ENCODE data around the gene EMILIN1. TPM values are rescaled to one million over a fixed set of nuclear protein-coding genes. Genes with fewer than 3 reads are reported as not detected.

Gene EMILIN1
- polyA plus RNA-seq, 1 of the 3 experiments (the other 2 are of a cell fraction): 286 TPM

DNA sequence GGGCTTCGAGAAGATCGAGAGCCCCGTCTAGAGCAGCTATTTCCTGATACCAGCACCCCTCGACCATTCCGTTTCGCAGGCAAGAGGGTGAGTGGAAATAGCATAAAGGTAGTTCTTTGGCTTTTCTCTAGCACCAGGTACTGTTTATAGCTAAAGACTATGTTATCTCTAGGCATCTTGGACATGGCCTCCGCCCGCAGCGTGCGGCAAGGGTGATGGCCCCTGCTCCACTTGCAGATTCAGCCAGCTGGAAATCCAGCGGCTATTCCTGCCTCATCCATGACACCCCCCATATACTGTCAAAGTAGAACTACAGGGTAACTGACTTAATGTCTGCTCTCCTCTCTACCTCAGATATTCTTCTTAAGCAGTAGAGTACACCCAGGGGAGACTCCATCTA lies 23.7 kb upstream of the EMILIN1 start:
- POLR2A ChIA-PET: interaction anchor here (0.7 to 3.3 kb wide), 4 partner anchors 10 to 42 kb away, joined by 3 to 17 read pairs (median 8); partner anchors contain the start of gene OST4
- TF ChIP-seq, protein P1, sequence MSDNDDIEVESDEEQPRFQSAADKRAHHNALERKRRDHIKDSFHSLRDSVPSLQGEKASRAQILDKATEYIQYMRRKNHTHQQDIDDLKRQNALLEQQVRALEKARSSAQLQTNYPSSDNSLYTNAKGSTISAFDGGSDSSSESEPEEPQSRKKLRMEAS (IDR thresholded peaks at IDR 0.05; ENCODE audit: low read depth): no peak
- TF ChIP-seq MXI1 (IDR thresholded peaks at IDR 0.05; ENCODE audit: low read depth, low read length) (no peak), CHD2 (IDR thresholded peaks at IDR 0.05; ENCODE audit: low read length, partially characterized antibody) (no peak), EZH2phosphoT487 (IDR thresholded peaks at IDR 0.05; ENCODE audit: borderline replicate concordance, low read depth) (no peak), RXRA (IDR thresholded peaks at IDR 0.05; ENCODE audit: borderline replicate concordance, low read depth) (no peak), GATA2 (CRISPR knock-in tag; IDR thresholded peaks at IDR 0.05) (no peak), ELF1 (IDR thresholded peaks at IDR 0.05) (no peak), JUND (IDR thresholded peaks at IDR 0.05) (no peak), GABPA (IDR thresholded peaks at IDR 0.05; ENCODE audit: low read depth) (no peak), SMC3 (IDR thresholded peaks at IDR 0.05; ENCODE audit: low read depth, low read length) (no peak), YY1 (IDR thresholded peaks at IDR 0.05; ENCODE audit: low read depth) (no peak), MEF2A (IDR thresholded peaks at IDR 0.05; ENCODE audit: borderline replicate concordance, low read depth) (no peak), RCOR1 (IDR thresholded peaks at IDR 0.05; ENCODE audit: low read length) (no peak), NFIC (IDR thresholded peaks at IDR 0.05; ENCODE audit: borderline replicate concordance) (no peak), SIN3A (IDR thresholded peaks at IDR 0.05; ENCODE audit: borderline replicate concordance, low read depth, low read length) (no peak)
- TF ChIP-seq, protein P2, sequence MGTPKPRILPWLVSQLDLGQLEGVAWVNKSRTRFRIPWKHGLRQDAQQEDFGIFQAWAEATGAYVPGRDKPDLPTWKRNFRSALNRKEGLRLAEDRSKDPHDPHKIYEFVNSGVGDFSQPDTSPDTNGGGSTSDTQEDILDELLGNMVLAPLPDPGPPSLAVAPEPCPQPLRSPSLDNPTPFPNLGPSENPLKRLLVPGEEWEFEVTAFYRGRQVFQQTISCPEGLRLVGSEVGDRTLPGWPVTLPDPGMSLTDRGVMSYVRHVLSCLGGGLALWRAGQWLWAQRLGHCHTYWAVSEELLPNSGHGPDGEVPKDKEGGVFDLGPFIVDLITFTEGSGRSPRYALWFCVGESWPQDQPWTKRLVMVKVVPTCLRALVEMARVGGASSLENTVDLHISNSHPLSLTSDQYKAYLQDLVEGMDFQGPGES (IDR thresholded peaks at IDR 0.05; ENCODE audit: low read depth, low read length): no peak
- TF ChIP-seq, protein P3, sequence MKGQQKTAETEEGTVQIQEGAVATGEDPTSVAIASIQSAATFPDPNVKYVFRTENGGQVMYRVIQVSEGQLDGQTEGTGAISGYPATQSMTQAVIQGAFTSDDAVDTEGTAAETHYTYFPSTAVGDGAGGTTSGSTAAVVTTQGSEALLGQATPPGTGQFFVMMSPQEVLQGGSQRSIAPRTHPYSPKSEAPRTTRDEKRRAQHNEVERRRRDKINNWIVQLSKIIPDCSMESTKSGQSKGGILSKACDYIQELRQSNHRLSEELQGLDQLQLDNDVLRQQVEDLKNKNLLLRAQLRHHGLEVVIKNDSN (IDR thresholded peaks at IDR 0.05; ENCODE audit: borderline replicate concordance, low read depth): no peak
- TF ChIP-seq, protein P4, sequence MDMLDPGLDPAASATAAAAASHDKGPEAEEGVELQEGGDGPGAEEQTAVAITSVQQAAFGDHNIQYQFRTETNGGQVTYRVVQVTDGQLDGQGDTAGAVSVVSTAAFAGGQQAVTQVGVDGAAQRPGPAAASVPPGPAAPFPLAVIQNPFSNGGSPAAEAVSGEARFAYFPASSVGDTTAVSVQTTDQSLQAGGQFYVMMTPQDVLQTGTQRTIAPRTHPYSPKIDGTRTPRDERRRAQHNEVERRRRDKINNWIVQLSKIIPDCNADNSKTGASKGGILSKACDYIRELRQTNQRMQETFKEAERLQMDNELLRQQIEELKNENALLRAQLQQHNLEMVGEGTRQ (IDR thresholded peaks at IDR 0.05; ENCODE audit: borderline replicate concordance, low read depth, low read length): no peak
- CTCF ChIA-PET: interaction anchor here (0.9 to 13.5 kb wide), 4 partner anchors 15 to 98 kb away, joined by 3 to 216 read pairs (median 55); partner anchors contain the start of genes EMILIN1, KHK and OST4
- no peak overlapping the region for H3K9ac ChIP-seq
- no peak overlapping the region for H3K27ac ChIP-seq (ENCODE audit: low read depth in 2 of 2, low read length in 1 of 2)
- H2AFZ ChIP-seq (ENCODE audit: low read depth): no peak overlapping the region
- no peaks in the 10 kb centered on the region for H4K20me1 ChIP-seq (ENCODE audit: insufficient read depth)
- H3K4me1 ChIP-seq (ENCODE audit: control insufficient read depth in 1 of 2, insufficient read depth in 2 of 2, low read depth in 1 of 2, low read length in 1 of 2): peaks cover 4 to 9% of the 10 kb centered on the region in 2 experiments; a peak in 2 of 4 replicates
- H3K4me3 ChIP-seq (ENCODE audit: low read depth in 2 of 2, low read length in 1 of 2): no peak overlapping the region
- whole genome bisulfite sequencing (ENCODE audit: low lambda C conversion rate): 97% methylated on average over 11 of the region's 11 CpGs
- no peaks in the 10 kb centered on the region for H3K9me2 ChIP-seq
- DNase-seq: no peak
- H3F3A ChIP-seq (replicated peaks; ENCODE audit: insufficient read depth): peaks cover 26% of the 10 kb centered on the region
- H3K4me2 ChIP-seq: no peak overlapping the region
- H3K9me3 ChIP-seq: no peaks in the 10 kb centered on the region
- peaks cover 13 to 56% of the 10 kb centered on the region in 2 experiments for H3K36me3 ChIP-seq (replicated peaks in 1 of 2; ENCODE audit: control insufficient read depth in 1 of 2, insufficient read depth in 2 of 2, low read length in 1 of 2)
- H3K27me3 ChIP-seq (ENCODE audit: insufficient read depth): no peaks in the 10 kb centered on the region
- H3K79me2 ChIP-seq (ENCODE audit: insufficient read depth): no peaks in the 10 kb centered on the region

All from SK-N-SH (cell line).